ENCODE data around the gene EXOC6B. TPM values are rescaled to one million over a fixed set of nuclear protein-coding genes. Genes with fewer than 3 reads are reported as not detected.

The EXOC6B gene
- total RNA-seq, 1 donor from 2014 or later: 45.6 TPM

GRCh38 chr2:72255540-72255939, 570.3 kb downstream of the EXOC6B start:
- TF ChIP-seq CTCF (IDR thresholded peaks at IDR 0.05; ENCODE audit: unreplicated experiment): no peak
- Mint-ChIP-seq H3K4me3 (ENCODE audit: unreplicated experiment) (no peak overlapping the region), H3K9me3 (ENCODE audit: unreplicated experiment) (no peaks in the 10 kb centered on the region), H3K4me1 (ENCODE audit: unreplicated experiment) (no peaks in the 10 kb centered on the region), H3K36me3 (ENCODE audit: low read depth, unreplicated experiment) (no peaks in the 10 kb centered on the region), H3K27ac (ENCODE audit: unreplicated experiment) (no peak overlapping the region), H3K27me3 (ENCODE audit: unreplicated experiment) (peaks cover 2% of the 10 kb centered on the region)
- DNase-seq (ENCODE audit: low spot score): no peak

- Mint-ChIP-seq H3K36me3 (ENCODE audit: low read depth, unreplicated experiment) (no peaks in the 10 kb centered on the region), H3K4me1 (ENCODE audit: unreplicated experiment) (no peaks in the 10 kb centered on the region), H3K9me3 (ENCODE audit: unreplicated experiment) (no peaks in the 10 kb centered on the region), H3K27ac (ENCODE audit: unreplicated experiment) (no peak overlapping the region), H3K27me3 (ENCODE audit: unreplicated experiment) (peaks cover 2% of the 10 kb centered on the region), H3K4me3 (ENCODE audit: unreplicated experiment) (no peak overlapping the region)
- no peak for TF ChIP-seq CTCF (IDR thresholded peaks at IDR 0.05; ENCODE audit: unreplicated experiment)
- DNase-seq (ENCODE audit: low spot score): no peak
Measured at GRCh38 chr2:72254831-72255451, 570.9 kb downstream of the EXOC6B start.

- Mint-ChIP-seq H3K4me1 (ENCODE audit: unreplicated experiment) (no peaks in the 10 kb centered on the region), H3K27me3 (ENCODE audit: unreplicated experiment) (peaks cover 2% of the 10 kb centered on the region), H3K9me3 (ENCODE audit: unreplicated experiment) (no peaks in the 10 kb centered on the region), H3K36me3 (ENCODE audit: low read depth, unreplicated experiment) (no peaks in the 10 kb centered on the region), H3K4me3 (ENCODE audit: unreplicated experiment) (no peak overlapping the region), H3K27ac (ENCODE audit: unreplicated experiment) (no peak overlapping the region)
- no peak for TF ChIP-seq CTCF (IDR thresholded peaks at IDR 0.05; ENCODE audit: unreplicated experiment)
- DNase-seq (ENCODE audit: low spot score): no peak
Measured at GRCh38 chr2:72238311-72238710, 587.5 kb downstream of the EXOC6B start.

- TF ChIP-seq CTCF (IDR thresholded peaks at IDR 0.05; ENCODE audit: unreplicated experiment): no peak
- Mint-ChIP-seq H3K27ac (ENCODE audit: unreplicated experiment) (no peak overlapping the region), H3K4me3 (ENCODE audit: unreplicated experiment) (no peak overlapping the region), H3K9me3 (ENCODE audit: unreplicated experiment) (no peaks in the 10 kb centered on the region), H3K36me3 (ENCODE audit: low read depth, unreplicated experiment) (no peaks in the 10 kb centered on the region), H3K4me1 (ENCODE audit: unreplicated experiment) (peaks cover 3% of the 10 kb centered on the region), H3K27me3 (ENCODE audit: unreplicated experiment) (no peaks in the 10 kb centered on the region)
- no peak for DNase-seq (ENCODE audit: low spot score)
Measured at GRCh38 chr2:72237549-72237948, 588.3 kb downstream of the EXOC6B start.

GRCh38 chr2:72236445-72237067, 589.3 kb downstream of the EXOC6B start:
- no peak overlapping the region for H3K27ac Mint-ChIP-seq (ENCODE audit: unreplicated experiment)
- no peaks in the 10 kb centered on the region for H3K9me3 Mint-ChIP-seq (ENCODE audit: unreplicated experiment)
- H3K4me3 Mint-ChIP-seq (ENCODE audit: unreplicated experiment): no peak overlapping the region
- H3K4me1 Mint-ChIP-seq (ENCODE audit: unreplicated experiment): peaks cover 3% of the 10 kb centered on the region
- no peaks in the 10 kb centered on the region for H3K36me3 Mint-ChIP-seq (ENCODE audit: low read depth, unreplicated experiment)
- no peak for DNase-seq (ENCODE audit: low spot score)
- TF ChIP-seq CTCF (IDR thresholded peaks at IDR 0.05; ENCODE audit: unreplicated experiment): no peak
- H3K27me3 Mint-ChIP-seq (ENCODE audit: unreplicated experiment): no peaks in the 10 kb centered on the region
